Uterus (tissue), 4 donors: ENCODE measurements around the gene PDE8A. TPM values are rescaled to one million over a fixed set of nuclear protein-coding genes. Genes with fewer than 3 reads are reported as not detected.

ENCODE experiments used
- DNase-seq, 2 donors: peaks; one replicate each; pipeline ENCODE4 v3.0.0-alpha.2; 2019 to 2020
- H3K27ac ChIP-seq, 2 donors: fragments of 200-600 bp; sonication (generic); 1 replicate in 1 of 2; 2 replicates in 1 of 2; pipeline ENCODE4 v1.5.1; 2016 to 2018
- H3K27me3 ChIP-seq, 2 donors: fragments of 200-600 bp; sonication (generic); one replicate each; pipeline ENCODE4 v1.5.1; 2018 to 2019; ENCODE audit warnings: control low read depth in 1 of 2
- H3K36me3 ChIP-seq, 2 donors: fragments of 200-600 bp; sonication (generic); one replicate each; pipeline ENCODE4 v1.5.1; 2019; ENCODE audit warnings: control low read depth in 1 of 2
- H3K4me1 ChIP-seq, 2 donors: fragments of 200-600 bp; sonication (generic); one replicate each; pipeline ENCODE4 v1.5.1; 2018 to 2019; ENCODE audit warnings: control low read depth in 1 of 2
- H3K4me3 ChIP-seq, 2 donors: fragments of 200-600 bp; sonication (generic); 1 replicate in 1 of 2; 2 replicates in 1 of 2; pipeline ENCODE4 v1.5.1; 2018 to 2019; ENCODE audit warnings: mild to moderate bottlenecking in 1 of 2
- H3K9me3 ChIP-seq, 2 donors: fragments of 200-600 bp; sonication (generic); one replicate each; pipeline ENCODE4 v1.5.1; 2019; ENCODE audit warnings: control low read depth in 1 of 2
- POLR2A ChIP-seq, 2 donors: fragments of 450-650 bp; IDR thresholded peaks; one replicate each; pipeline ENCODE4 v1.6.1; 2016; ENCODE audit warnings: antibody characterized with exemption in 2 of 2, mild to moderate bottlenecking in 1 of 2, moderate library complexity in 1 of 2
- intact Hi-C: fragments of 100-400 bp; cut with DNase I; formaldehyde crosslinking; loops from one replicate; pipeline ENCODE4 v1.15.1; 2023; ENCODE audit warnings: low total_unique reads
- total RNA-seq, 4 donors: library from RNA; depleted of rRNA in 3 of 4; stranded (reverse); fragments of >200 nt in 3 of 4; gene quantifications; one replicate each; pipeline versions ENCODE4 v1.1.0 to v1.2.4, GENCODE V29; 2014 to 2023
- TF ChIP-seq, protein P1 (sequence below), 4 experiments: fragments of 200-600 bp in 2 of 4; fragments of 450-650 bp in 2 of 4; sonication (generic) in 2 of 4; IDR thresholded peaks; one replicate each; pipeline ENCODE4 v1.5.1; 2016 to 2019; ENCODE audit warnings: antibody characterized with exemption in 4 of 4, mild to moderate bottlenecking in 2 of 4, moderate library complexity in 1 of 4
- donor health status: DM: yes; HTN: yes; CAD: no.

PDE8A gene
- total RNA-seq, 4 donors from 2014 or later = 25.1 to 67.0 (median 34.0) TPM

DNA sequence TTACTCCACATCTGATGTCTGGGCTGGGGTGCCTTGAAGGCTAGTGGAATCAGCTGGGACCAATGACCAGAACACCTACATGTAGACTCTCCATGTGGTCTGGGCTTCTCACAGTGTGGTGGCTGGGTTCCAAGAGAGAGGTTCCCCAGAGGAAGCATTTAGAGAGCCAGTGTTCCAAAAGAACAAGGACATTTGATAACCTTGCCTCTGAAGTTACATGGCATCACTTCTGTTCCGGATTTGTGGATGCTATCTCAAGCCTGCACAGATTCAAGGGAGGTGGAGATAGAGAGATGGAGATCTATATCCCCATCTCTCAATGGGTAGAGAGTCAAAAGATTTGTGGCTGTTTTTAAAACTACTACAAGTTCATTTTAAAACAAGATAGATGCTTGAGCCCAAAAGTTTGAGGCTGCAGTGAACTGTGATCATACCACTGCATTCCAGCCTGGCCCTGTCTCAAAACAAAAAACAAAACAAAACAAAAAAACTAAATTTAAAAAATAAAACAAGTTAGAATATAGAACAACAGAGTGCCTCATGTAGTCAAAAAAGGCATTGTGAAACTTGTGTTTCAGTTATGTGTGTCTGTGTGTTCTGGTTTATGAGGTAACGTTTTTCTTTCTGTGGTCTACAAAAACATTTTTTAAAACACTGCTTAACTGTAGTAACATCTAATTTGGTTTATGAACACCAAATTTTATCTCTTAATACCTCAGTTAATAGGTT is 44.8 kb downstream of the PDE8A start:
- intact Hi-C loops = loop anchor here (10.0 kb wide), 1 partner anchor 52 kb away; no protein-coding TSS in a partner anchor
- no peak overlapping the region for H3K27ac ChIP-seq
- TF ChIP-seq, protein P1, sequence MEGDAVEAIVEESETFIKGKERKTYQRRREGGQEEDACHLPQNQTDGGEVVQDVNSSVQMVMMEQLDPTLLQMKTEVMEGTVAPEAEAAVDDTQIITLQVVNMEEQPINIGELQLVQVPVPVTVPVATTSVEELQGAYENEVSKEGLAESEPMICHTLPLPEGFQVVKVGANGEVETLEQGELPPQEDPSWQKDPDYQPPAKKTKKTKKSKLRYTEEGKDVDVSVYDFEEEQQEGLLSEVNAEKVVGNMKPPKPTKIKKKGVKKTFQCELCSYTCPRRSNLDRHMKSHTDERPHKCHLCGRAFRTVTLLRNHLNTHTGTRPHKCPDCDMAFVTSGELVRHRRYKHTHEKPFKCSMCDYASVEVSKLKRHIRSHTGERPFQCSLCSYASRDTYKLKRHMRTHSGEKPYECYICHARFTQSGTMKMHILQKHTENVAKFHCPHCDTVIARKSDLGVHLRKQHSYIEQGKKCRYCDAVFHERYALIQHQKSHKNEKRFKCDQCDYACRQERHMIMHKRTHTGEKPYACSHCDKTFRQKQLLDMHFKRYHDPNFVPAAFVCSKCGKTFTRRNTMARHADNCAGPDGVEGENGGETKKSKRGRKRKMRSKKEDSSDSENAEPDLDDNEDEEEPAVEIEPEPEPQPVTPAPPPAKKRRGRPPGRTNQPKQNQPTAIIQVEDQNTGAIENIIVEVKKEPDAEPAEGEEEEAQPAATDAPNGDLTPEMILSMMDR (IDR thresholded peaks at IDR 0.05) = no peak
- no peak for TF ChIP-seq POLR2A (IDR thresholded peaks at IDR 0.05)
- peaks cover 2 to 14% of the 10 kb centered on the region in 2 donors for H3K4me1 ChIP-seq
- no peak overlapping the region for H3K4me3 ChIP-seq
- H3K9me3 ChIP-seq = no peaks in the 10 kb centered on the region
- no peaks in the 10 kb centered on the region for H3K27me3 ChIP-seq
- DNase-seq = no peak
- H3K36me3 ChIP-seq = no peaks in the 10 kb centered on the region

DNA sequence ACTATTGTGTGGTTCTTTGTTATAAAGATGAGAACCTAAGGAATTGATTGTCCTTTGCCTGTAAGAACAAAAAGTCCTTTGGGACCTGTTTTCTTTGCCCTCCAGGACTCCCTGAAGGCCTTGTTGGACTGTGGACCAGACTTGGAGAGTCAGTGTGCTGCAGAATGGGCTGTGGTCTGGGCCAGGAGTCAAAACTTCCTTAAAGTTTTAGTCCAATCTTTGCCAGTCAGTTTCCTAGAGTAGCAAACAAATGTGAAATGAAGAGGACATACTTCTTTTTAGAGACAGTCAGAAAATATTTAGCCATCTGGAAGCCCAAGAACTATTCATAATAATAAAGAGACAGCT is 45.4 kb downstream of the PDE8A start:
- no peak for DNase-seq
- TF ChIP-seq, protein P1 (IDR thresholded peaks at IDR 0.05) = no peak
- TF ChIP-seq POLR2A (IDR thresholded peaks at IDR 0.05) = no peak
- no peak overlapping the region for H3K4me3 ChIP-seq
- H3K27ac ChIP-seq = no peak overlapping the region
- no peaks in the 10 kb centered on the region for H3K9me3 ChIP-seq
- peaks cover 2 to 14% of the 10 kb centered on the region in 2 donors for H3K4me1 ChIP-seq
- intact Hi-C loops = loop anchor here (10.0 kb wide), 1 partner anchor 52 kb away; no protein-coding TSS in a partner anchor
- no peaks in the 10 kb centered on the region for H3K36me3 ChIP-seq
- no peaks in the 10 kb centered on the region for H3K27me3 ChIP-seq

- Histone ChIP-seq H3K9me3 (no peaks in the 10 kb centered on the region), H3K4me3 (no peak overlapping the region), H3K4me1 (peaks cover 2 to 14% of the 10 kb centered on the region in 2 donors), H3K36me3 (no peaks in the 10 kb centered on the region), H3K27ac (no peak overlapping the region), H3K27me3 (no peaks in the 10 kb centered on the region)
- no peak for TF ChIP-seq POLR2A (IDR thresholded peaks at IDR 0.05)
- TF ChIP-seq, protein P1 (IDR thresholded peaks at IDR 0.05) = no peak
- DNase-seq = no peak
- intact Hi-C loops = loop anchor here (10.0 kb wide), 1 partner anchor 53 kb away; no protein-coding TSS in a partner anchor
These were observed 45.8 kb downstream of the PDE8A start for GRCh38 chr15:85027421-85027820.

GRCh38 chr15:85028416-85028815 is 46.8 kb downstream of the PDE8A start:
- TF ChIP-seq, protein P1 (IDR thresholded peaks at IDR 0.05) = no peak
- TF ChIP-seq POLR2A (IDR thresholded peaks at IDR 0.05) = no peak
- Histone ChIP-seq H3K27me3 (no peaks in the 10 kb centered on the region), H3K4me1 (peaks cover 2 to 14% of the 10 kb centered on the region in 2 donors), H3K27ac (no peak overlapping the region), H3K9me3 (no peaks in the 10 kb centered on the region), H3K4me3 (no peak overlapping the region), H3K36me3 (no peaks in the 10 kb centered on the region)
- no peak for DNase-seq
- intact Hi-C loops = loop anchor here (10.0 kb wide), 1 partner anchor 54 kb away; no protein-coding TSS in a partner anchor

DNA sequence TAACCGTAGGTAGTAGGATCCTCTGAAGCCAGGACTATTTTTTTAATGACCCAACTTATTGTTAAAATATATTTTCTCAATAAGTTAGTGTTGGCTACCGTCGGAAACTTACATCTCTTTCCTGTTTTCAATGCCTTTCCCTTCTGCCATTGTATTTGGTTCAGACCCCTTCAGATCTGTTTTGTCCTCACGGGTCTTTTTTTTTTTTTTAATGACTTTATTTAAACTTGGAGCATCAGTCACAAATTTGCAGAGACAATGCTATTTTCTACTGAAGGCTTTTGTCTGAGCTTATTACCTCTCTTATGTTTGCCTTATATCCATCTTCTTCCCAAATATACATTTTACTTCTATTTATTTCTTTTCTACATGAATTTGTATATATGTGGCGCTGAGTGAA is 47.6 kb downstream of the PDE8A start:
- Histone ChIP-seq H3K27me3 (no peaks in the 10 kb centered on the region), H3K4me1 (peaks cover 2 to 14% of the 10 kb centered on the region in 2 donors), H3K9me3 (no peaks in the 10 kb centered on the region), H3K27ac (no peak overlapping the region), H3K4me3 (no peak overlapping the region), H3K36me3 (no peaks in the 10 kb centered on the region)
- intact Hi-C loops = loop anchor here (10.0 kb wide), 1 partner anchor 54 kb away; no protein-coding TSS in a partner anchor
- no peak for DNase-seq
- TF ChIP-seq, protein P1 (IDR thresholded peaks at IDR 0.05) = no peak
- TF ChIP-seq POLR2A (IDR thresholded peaks at IDR 0.05) = no peak
